Measurements from ENCODE around the gene RGS7.
"Not testable (repeated sequence)": the region's sequence is repeated elsewhere in the genome, so short reads cannot be mapped to it uniquely, and the experiment has no call there.

The RGS7 gene

DNA sequence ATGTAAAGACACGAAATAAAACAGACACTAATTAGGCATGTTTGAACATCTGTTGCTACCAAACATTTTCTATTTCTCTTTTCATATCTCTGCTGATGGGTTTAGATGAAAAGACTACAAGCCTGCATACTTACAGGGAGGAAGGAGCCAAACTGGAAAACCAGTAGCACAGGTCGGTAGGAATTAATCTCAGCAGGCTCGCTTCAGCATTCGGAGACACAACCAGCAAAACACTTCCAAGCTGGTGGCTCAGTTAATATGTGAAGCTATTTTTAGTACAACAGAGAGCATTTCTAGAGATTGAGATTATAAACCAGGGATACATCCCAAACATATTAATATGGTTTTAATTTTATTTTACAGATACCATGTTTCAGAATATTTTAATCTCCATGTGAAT lies 444.2 kb downstream of the RGS7 start:
- DNase-seq (ENCODE audit: low read depth) = no peak

GRCh38 chr1:240909701-240910457 lies 447.1 kb downstream of the RGS7 start:
- no peak for DNase-seq (ENCODE audit: low read depth)

- DNase-seq (ENCODE audit: low read depth) = no peak
Observed at GRCh38 chr1:240906477-240906876, 450.5 kb downstream of the RGS7 start.

DNA sequence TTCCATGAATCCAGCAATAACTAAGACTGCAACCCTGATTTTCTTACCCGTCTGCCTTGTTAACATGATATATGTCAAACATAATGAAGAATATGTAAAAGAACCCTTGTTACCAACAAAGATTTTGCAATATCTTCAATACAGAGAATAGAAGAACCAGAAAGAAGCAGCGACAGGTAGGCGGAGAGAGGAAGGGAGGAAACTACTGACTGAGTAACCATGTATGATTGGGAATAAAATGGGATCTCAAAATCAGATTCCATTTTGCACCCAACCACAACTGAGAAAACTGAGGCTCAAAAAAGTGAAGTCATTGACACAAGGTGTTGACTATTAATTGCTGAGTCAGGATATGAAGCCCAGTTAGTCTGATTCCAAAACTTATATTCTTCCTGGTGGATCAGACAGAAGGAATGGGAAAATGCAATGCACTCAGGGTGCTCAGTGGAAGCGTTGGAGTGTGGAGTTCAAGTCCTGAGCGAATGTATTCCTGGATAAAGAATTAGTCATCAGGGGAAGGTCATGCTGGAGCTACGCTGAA lies 451.7 kb downstream of the RGS7 start:
- DNase-seq (ENCODE audit: low read depth) = no peak

- not testable (repeated sequence) for DNase-seq (ENCODE audit: low read depth)
Observed at GRCh38 chr1:240895424-240895823, 461.6 kb downstream of the RGS7 start.

- DNase-seq (ENCODE audit: low read depth) = no peak
Observed at GRCh38 chr1:240888787-240889048, 468.3 kb downstream of the RGS7 start.

DNA sequence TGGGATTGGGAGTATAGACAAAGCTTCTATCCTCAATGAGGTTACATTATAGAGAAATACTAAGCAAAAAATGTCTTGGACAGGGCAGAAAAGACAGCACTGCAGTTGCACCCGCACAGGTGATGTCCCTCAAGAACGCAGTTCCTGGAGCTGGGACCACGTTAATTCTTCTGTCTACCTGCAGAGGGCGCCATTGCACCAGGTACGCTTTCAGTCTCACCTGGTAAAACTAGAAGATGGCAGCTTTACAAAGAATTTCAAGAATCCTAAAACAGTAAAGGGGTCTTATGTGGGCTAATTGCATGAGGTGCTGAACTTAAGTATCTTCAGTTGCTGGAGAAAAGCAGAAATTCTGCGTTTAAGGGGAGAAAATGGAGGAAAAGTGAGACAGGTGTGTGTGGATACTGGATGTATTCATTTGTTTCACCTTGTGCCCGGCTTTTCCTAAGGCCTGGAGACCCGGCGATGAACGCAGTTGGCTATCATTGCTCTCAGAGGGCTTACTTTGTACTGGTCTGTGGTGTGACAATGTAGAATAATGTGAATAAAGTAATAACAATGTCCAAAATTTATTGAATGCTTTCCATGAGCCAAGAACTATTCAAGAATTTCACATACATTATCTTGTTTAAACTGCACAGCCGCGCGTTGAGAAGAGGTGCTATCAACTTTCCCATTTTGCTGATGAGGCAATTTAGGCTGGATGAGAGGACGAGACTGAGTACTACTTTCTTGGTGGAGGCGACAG lies 468.8 kb downstream of the RGS7 start:
- no peak for DNase-seq (ENCODE audit: low read depth)

- no peak for DNase-seq (ENCODE audit: low read depth)
Observed at GRCh38 chr1:240883490-240883889, 473.5 kb downstream of the RGS7 start.

DNA sequence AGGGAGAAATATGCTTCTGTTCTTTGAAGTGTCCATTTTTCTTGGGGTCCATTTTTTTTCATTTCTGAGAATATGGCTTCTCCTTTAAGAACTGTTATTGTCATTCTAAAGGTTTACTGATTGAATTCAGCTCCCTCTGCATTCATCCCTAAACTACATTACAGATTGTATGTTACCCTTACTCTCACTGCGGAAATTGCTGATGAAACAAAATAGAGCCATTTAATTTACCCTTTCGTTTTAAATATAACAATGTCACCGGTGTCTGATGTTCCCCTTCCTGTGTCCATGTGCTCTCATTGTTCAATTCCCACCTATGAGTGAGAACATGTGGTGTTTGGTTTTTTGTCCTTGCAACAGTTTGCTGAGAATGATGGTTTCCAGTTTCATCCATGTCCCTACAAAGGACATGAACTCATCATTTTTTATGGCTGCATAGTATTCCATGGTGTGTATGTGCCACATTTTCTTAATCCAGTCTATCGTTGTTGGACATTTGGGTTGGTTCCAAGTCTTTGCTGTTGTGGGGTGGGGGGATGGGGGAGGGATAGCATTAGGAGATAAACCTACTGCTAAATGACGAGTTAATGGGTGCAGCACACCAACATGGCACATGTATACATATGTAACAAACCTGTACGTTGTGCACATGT lies 474.2 kb downstream of the RGS7 start:
- not testable (repeated sequence) for DNase-seq (ENCODE audit: low read depth)

DNA sequence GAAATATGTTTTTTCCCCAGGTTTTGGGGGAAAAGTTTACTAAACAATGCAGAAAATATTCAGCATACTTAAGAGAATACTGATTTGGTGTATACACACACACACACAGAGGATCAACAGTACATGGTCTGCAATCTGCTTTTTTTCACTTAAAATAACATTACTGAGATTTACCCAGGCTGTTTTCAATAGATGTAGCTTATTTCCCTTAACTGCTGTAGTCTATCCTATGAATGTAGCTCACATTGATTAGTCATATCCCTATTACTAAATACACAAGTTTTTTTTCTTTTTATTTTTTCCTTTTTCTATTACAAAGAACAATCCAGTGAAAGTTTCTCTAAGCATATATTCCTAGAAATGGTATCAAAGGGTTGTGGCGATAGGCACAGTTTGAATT lies 478.4 kb downstream of the RGS7 start:
- peak; percentile 6 for DNase-seq (ENCODE audit: low read depth)

- DNase-seq (ENCODE audit: low read depth) = no peak
Observed at GRCh38 chr1:240877605-240878004, 479.4 kb downstream of the RGS7 start.

DNA sequence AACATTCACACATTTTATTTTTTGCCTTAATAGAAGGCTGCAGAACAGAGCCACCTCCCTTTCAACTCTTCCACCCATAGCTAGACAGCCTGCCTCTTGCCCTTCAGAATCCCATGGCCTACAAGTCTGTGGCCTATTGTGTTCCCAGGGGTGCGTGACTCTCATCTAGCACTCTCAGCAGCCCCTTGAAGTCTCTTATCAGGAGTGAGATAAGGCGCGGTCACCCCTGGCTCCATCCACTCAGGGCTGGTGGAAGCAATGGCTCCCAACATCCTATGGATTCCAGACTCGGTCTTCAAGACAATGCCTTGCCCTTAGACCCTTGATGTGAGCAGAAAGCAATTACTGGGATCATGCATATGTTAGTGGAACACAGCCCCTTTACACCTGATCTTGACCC lies 480.9 kb downstream of the RGS7 start:
- no peak for DNase-seq (ENCODE audit: low read depth)

GRCh38 chr1:240869071-240869470 lies 487.9 kb downstream of the RGS7 start:
- DNase-seq (ENCODE audit: low read depth) = no peak

GRCh38 chr1:240866724-240867123 lies 490.3 kb downstream of the RGS7 start:
- DNase-seq (ENCODE audit: low read depth) = no peak

- no peak for DNase-seq (ENCODE audit: low read depth)
Observed at GRCh38 chr1:240860023-240860422, 497.0 kb downstream of the RGS7 start.

DNA sequence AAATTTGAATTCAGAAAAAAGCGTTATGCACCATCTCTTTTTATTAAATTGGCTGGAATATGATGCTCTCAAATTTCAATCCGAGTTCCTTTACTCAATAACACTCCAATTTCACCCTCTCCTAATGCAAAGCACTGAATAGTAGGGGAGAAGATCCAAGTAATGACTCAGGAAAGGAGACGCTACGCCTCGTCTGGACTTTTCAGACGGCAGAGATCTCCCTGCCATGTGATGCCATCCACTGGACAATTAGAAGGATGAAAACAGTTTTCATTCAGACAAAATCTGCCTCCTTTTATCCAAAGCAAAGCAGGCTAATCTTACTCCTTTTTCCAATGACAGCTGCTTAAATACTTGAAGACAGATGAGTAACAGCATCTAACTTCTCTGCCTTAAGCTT lies 502.6 kb downstream of the RGS7 start:
- DNase-seq (ENCODE audit: low read depth) = peak; percentile 87

DNA sequence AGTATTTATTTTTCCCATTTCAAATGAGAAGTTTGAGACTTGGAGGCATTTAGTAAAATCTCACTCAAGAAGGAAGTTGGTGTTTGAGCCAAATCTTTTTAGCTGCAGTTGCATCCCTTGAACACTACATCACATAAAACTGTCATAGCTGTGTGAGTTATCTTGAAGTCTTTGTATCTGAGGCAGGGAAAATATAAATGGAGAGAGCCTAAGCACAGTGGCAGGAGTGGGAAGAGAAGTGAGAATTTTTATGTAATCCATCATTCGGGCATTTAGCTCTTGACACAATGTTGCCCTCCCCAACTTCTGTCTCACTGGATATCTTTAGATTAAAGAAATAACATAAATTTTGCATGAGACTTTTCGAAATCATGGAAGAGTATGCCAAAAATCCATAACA lies 509.7 kb downstream of the RGS7 start:
- no peak for DNase-seq (ENCODE audit: low read depth)

- DNase-seq (ENCODE audit: low read depth) = no peak
Observed at GRCh38 chr1:240844486-240844885, 512.5 kb downstream of the RGS7 start.

- no peak for DNase-seq (ENCODE audit: low read depth)
Observed at GRCh38 chr1:240843798-240844197, 513.2 kb downstream of the RGS7 start.

- DNase-seq (ENCODE audit: low read depth) = no peak
Observed at GRCh38 chr1:240836271-240836670, 520.7 kb downstream of the RGS7 start.

DNA sequence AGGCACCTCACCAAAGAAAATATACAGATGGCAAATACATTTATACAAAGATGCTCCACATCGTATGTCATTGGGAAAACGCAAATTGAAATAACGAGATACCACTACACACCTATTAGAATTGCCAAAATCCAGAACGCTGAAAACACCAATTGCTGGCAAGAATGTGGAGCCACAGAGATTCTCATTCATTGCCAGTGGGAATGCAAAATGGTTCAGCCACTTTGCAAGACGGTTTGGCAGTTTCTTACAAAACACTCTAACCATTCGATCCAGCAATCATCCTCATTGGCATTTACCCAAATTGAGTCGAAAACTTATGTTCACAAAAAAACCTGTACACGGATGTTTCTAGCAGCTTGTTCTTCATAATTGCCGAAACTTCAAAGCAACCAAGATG lies 521.7 kb downstream of the RGS7 start:
- no peak for DNase-seq (ENCODE audit: low read depth)

- DNase-seq (ENCODE audit: low read depth) = no peak
Observed at GRCh38 chr1:240833075-240833474, 523.9 kb downstream of the RGS7 start.

DNA sequence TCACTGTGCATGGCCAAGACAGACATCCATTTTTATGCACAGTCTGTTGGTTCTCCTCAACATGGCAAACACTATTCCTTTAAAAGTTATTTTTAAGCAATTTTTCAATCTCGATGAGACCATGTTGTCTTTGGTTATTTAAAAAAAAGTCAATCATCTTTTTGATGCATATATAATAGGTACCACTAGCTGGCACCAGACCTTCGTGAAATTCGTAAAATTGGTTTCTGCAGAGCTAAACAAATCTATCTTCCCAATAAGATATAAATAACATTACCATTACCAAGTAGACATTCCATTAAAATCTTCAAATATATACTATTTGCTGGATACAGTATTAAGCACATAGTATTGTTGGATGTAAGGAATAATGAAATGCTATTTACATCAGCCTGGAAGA lies 525.1 kb downstream of the RGS7 start:
- DNase-seq (ENCODE audit: low read depth) = no peak
